ENCODE results near the gene OSBPL9.
"Not testable (repeated sequence)": the region's sequence is repeated elsewhere in the genome, so short reads cannot be mapped to it uniquely, and the experiment has no call there.

OSBPL9 gene

DNA sequence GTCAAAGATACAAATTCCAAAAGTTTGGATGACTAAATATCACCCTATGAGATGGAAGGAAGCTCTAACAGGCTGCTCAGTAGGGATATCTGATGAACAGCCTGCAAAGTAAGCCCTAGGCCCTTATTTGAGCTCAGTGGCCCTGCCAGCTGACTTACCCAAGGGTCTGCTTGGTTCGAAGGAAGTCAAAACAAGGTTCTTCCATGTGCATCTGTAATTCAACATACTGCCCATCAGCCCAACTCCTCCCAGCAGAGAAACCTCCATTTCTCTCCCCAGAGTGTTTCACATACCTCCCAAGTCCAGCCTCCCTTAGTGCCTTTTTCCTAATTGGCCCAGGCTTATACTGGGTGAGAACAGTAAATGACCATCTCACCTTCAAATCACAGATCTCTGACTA, 175.0 kb downstream of the OSBPL9 start:
- DNase-seq (ENCODE audit: low spot score), result no peak

DNA sequence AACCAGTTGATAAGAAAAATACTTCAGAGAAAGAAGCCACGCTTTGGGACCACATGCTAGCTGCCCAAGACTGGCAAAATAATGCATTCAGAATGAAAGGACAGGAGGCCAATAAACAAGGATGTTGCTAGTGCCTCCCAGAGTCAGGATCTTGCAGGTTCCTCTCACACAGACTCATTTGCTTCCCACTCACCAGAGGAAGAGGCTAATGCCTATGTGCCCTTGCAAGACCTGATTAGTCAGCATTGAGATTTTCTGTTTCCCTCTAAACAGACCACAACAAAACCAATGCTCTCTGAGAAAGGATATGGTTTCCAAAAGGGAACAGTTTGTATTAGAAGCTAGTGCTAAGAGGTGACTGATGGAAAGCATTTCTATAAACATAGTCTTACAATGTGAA, 176.0 kb downstream of the OSBPL9 start:
- peak; percentile 26 for DNase-seq (ENCODE audit: low spot score)

DNA sequence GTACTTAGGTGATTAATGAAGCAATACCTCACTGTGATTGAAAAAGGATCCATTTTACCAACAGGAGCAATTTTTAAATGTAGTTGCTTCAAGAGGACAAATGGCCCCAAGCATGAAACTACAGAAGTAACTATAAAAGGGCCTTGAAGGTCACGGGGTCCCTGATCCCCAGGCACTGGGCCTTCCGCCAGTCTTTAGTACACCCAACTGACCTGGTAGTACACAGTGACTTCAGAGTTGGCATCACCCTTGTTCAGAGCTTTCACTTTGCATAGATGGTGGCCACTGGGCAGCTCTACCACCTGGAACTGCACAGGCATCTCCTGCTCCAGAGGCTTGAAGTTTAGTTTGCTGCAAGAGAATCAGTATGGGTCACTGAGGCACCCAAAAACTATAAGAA, 177.4 kb downstream of the OSBPL9 start:
- DNase-seq (ENCODE audit: low spot score), result no peak

DNA sequence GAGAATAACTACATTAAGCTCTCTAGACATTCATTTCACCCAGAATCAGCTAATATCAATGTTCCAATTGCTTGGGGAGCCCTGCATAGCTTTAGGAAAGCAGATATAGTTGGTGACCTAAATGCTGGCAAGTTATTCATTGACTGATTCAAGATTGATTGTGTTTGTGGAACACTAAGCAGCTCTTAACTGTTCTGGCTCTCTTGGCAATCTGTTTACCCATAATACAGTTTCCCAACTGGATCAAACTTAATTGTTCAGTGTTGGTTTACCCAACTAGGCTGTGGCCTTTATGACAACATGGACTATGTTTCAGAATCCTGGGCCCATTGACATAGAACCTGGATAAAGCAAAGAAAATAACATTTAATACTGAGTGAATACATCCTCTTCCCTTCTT, 178.0 kb downstream of the OSBPL9 start:
- DNase-seq (ENCODE audit: low spot score), result no peak

DNA sequence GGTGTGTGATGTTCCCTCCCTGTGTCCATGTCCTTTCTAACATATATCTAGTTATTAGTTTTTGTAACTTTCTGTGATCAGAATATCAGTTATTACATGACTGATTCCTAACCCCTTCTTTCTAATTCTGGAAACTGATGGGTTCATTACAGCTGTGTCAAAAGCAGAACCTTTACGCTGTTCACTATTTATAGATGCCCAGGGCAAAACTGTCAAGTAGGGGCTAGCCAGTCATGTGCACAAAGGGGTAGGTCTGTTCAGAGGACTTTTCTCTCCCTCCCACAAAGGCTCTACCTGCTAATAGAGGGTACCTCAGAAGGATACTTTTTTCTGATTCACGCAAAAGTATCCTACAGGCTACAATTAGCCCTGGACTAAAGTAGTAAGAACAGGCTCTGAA, 182.5 kb downstream of the OSBPL9 start:
- no peak for DNase-seq (ENCODE audit: low spot score)

DNA sequence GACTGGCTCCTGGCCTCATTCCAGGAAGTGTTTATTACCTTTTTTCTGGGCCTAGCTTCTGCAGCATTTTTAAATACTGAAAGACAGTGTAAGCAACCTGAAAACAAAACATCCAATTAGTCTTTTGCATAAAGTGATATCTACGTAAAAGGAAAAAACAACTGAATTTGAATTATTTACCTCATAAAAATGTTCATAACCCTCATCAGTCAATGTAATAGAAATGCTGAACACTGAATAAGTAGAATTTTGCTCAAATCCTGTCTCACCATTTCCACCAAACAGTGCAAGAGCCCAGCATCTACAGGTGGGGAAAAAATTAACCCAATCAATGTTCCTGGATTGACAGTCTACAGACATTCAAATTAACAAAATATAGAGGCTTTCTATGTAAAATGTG, 197.6 kb downstream of the OSBPL9 start:
- no peak for DNase-seq (ENCODE audit: low spot score)

DNA sequence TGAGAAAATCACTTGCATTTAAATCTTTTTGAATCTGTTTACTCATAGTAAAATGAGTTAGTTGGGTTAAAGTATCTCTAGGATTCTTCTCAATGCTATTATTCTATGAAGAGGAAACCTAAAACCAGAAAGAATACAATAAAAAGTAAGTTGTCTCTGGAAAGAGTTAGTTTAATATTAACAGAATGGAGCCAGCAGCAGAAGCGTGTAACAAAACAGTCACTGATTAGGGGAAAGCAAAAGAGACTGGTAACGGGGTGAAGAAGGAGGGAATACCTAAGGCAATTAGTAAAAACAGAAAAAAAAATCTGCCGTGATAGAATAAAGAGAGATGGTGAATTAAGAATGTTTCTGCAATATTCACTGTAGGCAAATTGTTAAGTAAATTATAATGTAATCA, 201.6 kb downstream of the OSBPL9 start:
- DNase-seq (ENCODE audit: low spot score), result no peak

DNA sequence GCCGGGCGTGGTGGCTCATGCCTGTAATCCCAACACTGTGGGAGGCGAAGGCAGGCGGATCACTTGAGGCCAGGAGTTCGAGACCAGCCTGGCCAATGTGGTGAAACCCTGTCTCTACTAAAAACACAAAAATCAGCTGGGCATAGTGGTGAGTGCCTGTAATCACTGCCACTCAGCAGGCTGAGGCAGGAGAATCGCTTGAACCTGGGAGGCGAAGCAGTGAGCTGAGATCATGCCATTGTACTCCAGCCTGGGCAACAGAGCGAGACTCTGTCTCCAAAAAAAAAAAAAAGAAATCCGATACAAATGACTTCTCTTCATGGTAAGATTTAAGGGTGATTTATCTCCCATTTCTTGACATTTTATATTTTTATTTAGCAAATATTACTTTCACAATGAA, 202.1 kb downstream of the OSBPL9 start:
- DNase-seq (ENCODE audit: low spot score), result not testable (repeated sequence)

DNA sequence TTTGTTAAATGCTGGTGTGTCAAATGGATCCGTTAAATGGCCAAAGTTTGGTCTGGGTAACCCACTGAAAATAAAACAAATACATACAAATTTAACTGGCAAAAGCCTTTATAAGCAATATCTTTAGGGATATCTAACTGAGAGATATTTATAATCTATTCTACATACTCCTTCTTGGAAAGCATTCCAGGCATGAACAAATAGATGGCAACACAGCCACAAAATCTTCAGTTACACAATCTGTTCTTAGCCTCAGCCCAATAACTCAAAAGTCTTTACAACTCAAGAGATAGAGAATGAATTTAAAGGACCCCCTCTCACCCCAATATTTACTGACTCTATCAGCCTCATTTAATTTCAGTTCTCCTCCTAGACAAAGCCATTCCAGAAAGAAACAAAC, 202.9 kb downstream of the OSBPL9 start:
- no peak for DNase-seq (ENCODE audit: low spot score)

DNA sequence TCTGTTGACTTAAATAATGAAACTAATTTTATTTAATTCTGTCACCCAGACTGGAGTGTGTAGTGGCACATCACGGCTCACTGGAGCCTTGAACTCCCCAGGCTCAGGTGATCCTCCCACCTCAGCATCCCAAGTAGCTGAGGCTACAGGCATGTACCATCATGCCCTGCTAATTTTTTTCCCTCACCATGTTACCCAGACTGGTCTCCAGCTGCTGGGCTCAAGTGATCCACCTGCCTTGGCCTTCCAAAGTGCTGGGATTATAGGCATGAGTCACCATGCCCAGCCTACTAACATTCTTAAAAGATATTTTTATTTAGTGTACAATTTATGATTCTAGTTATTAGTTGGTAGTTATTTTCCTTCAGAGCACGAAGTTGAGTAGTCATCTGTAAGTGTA, 212.2 kb downstream of the OSBPL9 start:
- DNase-seq (ENCODE audit: low spot score), result no peak

DNA sequence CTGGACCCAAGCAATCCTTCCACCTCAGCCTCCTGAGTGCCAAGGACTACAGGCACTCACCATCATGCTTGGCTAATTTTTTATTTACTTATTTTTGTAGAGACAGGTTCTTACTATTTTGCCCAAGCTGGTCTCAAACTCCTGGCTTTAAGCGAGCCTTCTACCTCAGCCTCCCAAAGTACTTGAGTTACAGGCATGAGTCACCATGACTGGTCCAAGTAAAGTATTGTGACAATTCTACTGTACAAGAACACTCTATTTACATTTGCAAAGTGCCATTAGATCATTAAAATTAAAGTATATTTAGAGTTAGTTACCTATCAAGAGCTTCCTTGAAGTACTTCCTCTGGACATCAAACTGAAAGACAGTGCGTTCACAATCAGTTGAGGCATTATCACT, 216.8 kb downstream of the OSBPL9 start:
- no peak for DNase-seq (ENCODE audit: low spot score)

DNA sequence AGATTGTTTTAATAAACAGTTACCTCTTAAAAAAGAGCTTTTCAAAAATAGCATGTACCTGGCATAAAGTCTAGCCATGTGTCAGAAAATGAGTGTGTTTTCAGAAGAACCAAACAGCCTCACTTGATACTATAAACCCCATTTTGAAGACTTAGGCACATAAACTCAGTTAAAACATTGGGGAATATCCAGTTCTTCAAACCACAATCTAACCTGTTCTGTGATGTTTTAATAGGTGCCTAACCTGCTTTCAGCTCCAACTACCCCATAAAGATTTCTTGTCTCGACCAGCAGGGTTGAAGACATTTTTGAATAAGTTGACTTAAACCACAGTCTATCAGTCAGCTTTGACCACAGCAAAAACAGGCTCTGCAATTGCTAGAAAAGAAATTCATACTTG, 220.4 kb downstream of the OSBPL9 start:
- DNase-seq (ENCODE audit: low spot score), result no peak

Data from globus pallidus (tissue), 1 donor.